ENCODE data around the gene TDRKH. TPM values are rescaled to one million over a fixed set of nuclear protein-coding genes. Genes with fewer than 3 reads are reported as not detected.

Gene TDRKH
- total and polyA plus RNA-seq, 2 experiments from 2014 or later = 10.2 to 25.6 TPM

- no peak for TF ChIP-seq CTCF (conservative IDR thresholded peaks at IDR 0.05; ENCODE audit: low read depth in 2 of 2)
These were observed 32.1 kb upstream of the TDRKH start (continued) for GRCh38 chr1:151822404-151822803.

- Histone ChIP-seq H3F3A (replicated peaks; ENCODE audit: low read depth) (no peaks in the 10 kb centered on the region), H3K9me2 (ENCODE audit: insufficient read depth) (no peaks in the 10 kb centered on the region), H3K27me3 (ENCODE audit: insufficient read depth) (no peaks in the 10 kb centered on the region), H3K4me3 (no peak overlapping the region), H3K4me1 (ENCODE audit: insufficient read depth) (peaks cover 7% of the 10 kb centered on the region), H3K27ac (ENCODE audit: low read depth) (no peak overlapping the region), H2AFZ (no peak overlapping the region), H3K79me2 (replicated peaks; ENCODE audit: insufficient read depth) (no peaks in the 10 kb centered on the region), H3K4me2 (no peak overlapping the region), H3K36me3 (ENCODE audit: insufficient read depth) (no peaks in the 10 kb centered on the region), H4K20me1 (replicated peaks; ENCODE audit: insufficient read depth) (no peaks in the 10 kb centered on the region)
- Mint-ChIP-seq H3K9me3 (no peaks in the 10 kb centered on the region), H3K4me3 (no peak overlapping the region), H3K4me1 (peaks cover 17% of the 10 kb centered on the region), H3K27ac (no peak overlapping the region), H3K27me3 (ENCODE audit: insufficient read depth, low read depth, poor library complexity) (peaks cover 22% of the 10 kb centered on the region), H3K36me3 (ENCODE audit: low read depth) (no peaks in the 10 kb centered on the region)
- DNase-seq (ENCODE audit: low spot score) (no peak), ATAC-seq (no peak)
- TF ChIP-seq POLR2AphosphoS5 (IDR thresholded peaks at IDR 0.05; ENCODE audit: low read depth) = no peak
- no peak for TF ChIP-seq REST (IDR thresholded peaks at IDR 0.05; ENCODE audit: unreplicated experiment)
- no peak for TF ChIP-seq STAT1 (IDR thresholded peaks at IDR 0.05; ENCODE audit: unreplicated experiment)
- TF ChIP-seq EZH2phosphoT487 (IDR thresholded peaks at IDR 0.05; ENCODE audit: unreplicated experiment) = no peak
- TF ChIP-seq JUNB (IDR thresholded peaks at IDR 0.05; ENCODE audit: unreplicated experiment) = no peak
- no peak for TF ChIP-seq ZNF331 (CRISPR knock-in tag; IDR thresholded peaks at IDR 0.05; ENCODE audit: low read depth)
- TF ChIP-seq CREB1 (CRISPR knock-in tag; IDR thresholded peaks at IDR 0.05; ENCODE audit: low read depth) = no peak
- TF ChIP-seq NANOG (IDR thresholded peaks at IDR 0.05; ENCODE audit: borderline replicate concordance) = no peak
- TF ChIP-seq EZH2 (IDR thresholded peaks at IDR 0.05; ENCODE audit: low read depth, unreplicated experiment) = no peak
- no peak for TF ChIP-seq ZNF114 (CRISPR knock-in tag; IDR thresholded peaks at IDR 0.05)
- no peak for TF ChIP-seq ETS1 (IDR thresholded peaks at IDR 0.05)
- TF ChIP-seq CTCF (conservative IDR thresholded peaks at IDR 0.05; ENCODE audit: low read depth in 2 of 2) = no peak
These were observed 30.6 kb upstream of the TDRKH start for GRCh38 chr1:151820940-151821339.

Measured in GM23338 (cell line).